ENCODE data around the gene ARL6. TPM values are rescaled to one million over a fixed set of nuclear protein-coding genes. Genes with fewer than 3 reads are reported as not detected.

The ARL6 gene
- total RNA-seq, 4 donors from 2014 or later = 4.5 to 6.4 (median 5.6) TPM

Other genes with a start within 250 kb of the ARL6 start
- 10 to 100 TPM; 27.9 to 35.4 (median 31.9) TPM for gene CRYBG3, start 57.3 kb downstream of the ARL6 start, total RNA-seq
- gene RIOX2, start 207.7 kb downstream of the ARL6 start, total RNA-seq = 10 to 100 TPM; 37.6 to 42.5 (median 40.7) TPM